MV-4-11 (cell line): Measurements from ENCODE around the gene BRINP3.
"Not testable (repeated sequence)": the region's sequence is repeated elsewhere in the genome, so short reads cannot be mapped to it uniquely, and the experiment has no call there.

ENCODE experiments used
- DNase-seq: peaks from one replicate; lab custom pipeline; 2025; lab: John Stamatoyannopoulos, UW

The BRINP3 gene

DNA sequence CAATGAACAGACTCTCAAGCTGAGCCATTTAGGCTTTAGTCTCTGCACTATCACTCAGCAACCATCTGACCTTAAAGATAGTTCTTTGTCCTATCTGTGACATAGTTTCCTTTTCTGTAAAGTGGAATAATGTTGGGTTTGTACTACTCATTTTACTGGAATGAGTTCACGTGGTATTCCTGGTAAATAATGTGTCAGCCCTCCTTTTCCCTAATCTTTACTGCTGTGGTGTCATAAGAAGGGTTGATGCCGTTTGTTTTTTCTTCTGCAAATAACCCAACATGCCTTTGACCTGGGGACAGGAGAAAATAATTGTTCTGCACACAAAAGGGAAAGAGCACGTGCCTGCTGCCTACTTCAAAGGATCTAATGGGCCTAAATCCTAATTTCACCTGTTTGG lies 297.8 kb downstream of the BRINP3 start:
- no peak for DNase-seq

DNA sequence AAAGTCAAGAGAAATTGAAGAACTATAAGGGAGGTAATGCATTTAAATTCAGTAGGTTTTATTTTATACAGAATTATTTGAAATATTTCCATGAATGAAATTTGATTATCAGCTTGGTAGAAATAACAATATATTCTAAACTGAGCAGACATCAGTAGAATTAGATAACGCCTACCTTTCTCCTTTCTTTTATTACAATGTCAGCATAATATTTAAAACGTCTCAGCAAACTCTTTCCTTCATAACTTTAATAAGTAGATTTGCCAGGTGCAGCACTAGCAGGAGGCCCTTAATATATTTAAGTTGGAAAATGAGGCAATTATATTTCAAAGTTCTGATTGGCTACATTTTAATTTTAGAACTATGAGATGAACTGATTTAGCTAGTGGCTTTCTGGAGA lies 298.8 kb downstream of the BRINP3 start:
- no peak for DNase-seq

DNA sequence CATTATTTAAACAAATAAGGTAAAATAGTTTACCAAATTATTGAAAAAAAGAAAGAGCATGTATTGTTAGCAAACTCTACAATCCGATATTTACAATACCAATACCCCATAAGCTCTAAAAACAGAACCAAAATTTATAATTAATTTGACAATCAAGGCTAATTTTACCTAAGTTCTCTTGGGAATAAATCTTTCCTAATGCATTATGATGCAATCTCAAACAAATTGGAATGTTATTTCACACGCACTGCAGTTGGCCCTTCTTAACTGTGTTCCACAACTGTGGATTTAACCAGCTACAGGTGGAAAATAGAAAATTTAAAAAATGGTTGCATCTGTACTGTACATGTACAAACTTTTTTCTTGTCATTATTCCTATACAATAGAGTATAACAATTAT lies 300.1 kb downstream of the BRINP3 start:
- DNase-seq = no peak

DNA sequence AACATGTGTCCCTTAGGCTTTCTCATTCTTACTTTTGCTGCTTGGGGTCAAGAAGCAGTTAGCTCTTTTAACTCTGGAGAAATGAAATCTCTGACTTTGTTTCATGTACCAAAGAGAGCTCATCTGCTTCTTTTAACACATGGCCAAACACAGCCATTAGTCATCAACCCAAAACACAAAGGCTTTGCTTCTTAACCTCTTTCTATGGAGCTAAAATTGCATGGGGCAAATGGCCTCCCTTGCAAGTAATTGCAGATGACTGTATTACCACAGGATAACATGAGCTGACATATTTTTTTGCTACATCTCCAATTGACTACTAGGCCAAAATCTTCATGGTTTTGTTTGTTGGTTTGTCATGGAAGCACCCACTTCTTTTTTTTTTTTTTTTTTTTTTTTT lies 300.9 kb downstream of the BRINP3 start:
- no peak for DNase-seq

DNA sequence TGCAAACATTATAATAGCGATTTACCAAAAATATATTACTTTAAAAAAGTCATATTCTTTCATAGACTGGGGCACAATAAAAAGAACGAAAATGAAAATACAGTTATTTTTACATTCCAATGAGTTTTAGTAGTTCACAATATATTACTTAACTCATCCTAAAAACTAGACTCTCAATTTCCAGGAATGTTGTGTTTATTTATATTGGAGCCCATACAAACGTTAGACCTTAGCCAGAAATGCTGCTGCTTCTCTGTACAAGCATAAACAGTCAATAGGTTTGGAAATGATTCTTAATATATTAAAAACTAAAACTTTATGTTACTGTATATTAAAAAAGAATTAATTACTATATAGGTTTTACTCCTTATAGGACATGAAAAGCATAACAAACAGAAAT lies 302.3 kb downstream of the BRINP3 start:
- DNase-seq = no peak

DNA sequence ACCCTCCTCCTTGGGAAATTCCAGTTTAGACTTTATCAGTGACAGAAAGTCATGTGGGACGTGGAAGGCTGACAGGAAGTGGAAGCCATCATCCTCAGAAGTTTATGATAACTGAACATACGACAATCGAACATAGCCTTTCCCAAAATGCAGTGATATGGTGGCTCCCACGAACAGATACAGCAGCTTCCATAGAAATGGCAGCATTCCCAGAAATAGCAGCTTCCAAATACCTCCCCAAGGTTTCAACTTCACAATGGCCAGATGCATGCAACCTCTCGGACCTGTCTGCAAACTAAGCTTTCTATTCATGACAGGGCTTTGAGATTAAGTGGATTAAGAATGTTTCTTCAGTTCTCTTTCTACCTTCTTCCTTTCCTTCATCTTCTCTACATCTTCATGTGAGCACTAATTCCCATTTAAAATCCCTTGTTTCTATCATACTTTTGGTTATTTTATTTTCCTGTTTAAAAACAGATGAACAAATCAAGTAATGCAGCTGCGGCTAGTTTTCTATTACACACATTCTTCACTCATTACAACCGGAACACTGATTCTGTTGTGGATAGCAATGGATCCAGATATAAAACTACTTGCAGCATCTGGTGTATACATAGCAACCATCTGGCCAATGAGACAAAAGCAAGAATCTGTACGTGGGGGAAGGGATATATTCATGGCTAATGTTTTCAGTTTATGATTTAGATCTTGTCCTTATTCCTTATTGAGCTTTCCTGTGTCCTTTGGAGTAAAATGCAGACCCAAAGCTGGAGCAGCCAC lies 304.8 kb downstream of the BRINP3 start:
- DNase-seq = no peak

DNA sequence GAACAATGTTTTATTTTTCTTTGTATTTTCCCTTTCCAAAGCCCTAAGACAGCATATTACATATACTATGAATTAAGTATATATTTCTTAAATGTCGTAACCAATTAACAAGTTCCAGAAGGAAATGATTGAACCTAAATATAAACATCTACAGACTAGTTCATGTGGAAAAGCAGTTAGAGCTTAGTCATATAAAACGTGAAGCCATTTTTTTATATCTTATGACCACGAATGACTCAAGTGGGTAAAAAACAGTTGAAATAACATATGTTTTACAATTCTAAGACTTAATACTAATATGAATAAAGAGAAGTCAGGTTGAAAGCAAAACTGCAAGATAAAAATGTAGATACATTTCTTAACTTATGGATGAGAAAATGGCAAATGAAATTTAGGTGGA lies 307.3 kb downstream of the BRINP3 start:
- DNase-seq = no peak

DNA sequence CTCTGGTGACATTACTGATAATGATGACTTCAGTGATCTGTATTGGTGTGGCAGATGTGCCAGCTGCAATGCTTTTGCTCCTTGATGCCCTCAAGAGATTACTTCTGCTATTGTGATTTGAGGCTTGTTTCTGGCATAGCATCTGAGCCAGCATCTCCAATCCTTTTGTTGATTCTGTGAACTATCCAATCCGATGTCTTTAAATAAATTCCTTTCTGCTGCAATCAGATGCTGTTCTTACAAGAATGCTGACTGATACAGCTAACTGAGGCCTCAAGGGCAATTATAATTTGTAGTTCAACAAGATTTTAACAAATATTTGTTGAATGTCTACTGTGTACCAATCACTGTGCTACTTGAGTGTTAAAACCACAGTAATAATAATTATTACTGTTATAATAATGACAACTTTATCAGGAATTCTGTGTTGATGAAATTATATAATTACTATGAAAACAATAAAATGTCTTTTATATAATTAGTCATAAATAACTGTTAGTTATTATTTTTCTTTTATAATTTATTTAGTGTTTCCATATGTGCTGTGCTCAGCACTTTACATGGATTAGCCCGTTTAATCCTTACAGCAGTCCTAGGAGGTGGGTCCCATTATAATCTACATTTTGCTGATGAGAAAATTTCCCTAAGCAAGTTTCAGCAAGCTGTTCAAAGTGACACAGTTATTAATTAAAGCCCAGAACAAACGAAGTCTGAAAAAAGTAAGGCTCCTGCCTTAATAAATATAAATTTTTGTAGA lies 308.2 kb downstream of the BRINP3 start:
- DNase-seq = no peak

DNA sequence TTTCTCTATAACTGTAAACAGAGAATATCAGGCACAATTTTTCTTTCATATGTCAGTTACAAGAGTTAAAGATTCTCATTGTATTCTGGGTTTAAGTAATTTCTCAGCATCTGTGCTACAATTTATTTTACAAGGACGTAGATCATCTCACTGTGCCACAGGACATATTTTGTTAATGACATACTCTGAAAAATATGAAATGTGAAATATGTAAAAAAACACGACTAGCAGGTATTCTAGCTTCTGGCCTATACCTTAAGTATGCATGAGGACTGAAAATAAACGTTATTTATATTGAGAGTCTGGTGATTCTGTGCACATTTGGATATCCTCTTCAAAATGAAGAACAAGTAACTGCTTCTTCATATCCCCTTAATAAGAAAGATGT lies 308.8 kb downstream of the BRINP3 start:
- DNase-seq = no peak

DNA sequence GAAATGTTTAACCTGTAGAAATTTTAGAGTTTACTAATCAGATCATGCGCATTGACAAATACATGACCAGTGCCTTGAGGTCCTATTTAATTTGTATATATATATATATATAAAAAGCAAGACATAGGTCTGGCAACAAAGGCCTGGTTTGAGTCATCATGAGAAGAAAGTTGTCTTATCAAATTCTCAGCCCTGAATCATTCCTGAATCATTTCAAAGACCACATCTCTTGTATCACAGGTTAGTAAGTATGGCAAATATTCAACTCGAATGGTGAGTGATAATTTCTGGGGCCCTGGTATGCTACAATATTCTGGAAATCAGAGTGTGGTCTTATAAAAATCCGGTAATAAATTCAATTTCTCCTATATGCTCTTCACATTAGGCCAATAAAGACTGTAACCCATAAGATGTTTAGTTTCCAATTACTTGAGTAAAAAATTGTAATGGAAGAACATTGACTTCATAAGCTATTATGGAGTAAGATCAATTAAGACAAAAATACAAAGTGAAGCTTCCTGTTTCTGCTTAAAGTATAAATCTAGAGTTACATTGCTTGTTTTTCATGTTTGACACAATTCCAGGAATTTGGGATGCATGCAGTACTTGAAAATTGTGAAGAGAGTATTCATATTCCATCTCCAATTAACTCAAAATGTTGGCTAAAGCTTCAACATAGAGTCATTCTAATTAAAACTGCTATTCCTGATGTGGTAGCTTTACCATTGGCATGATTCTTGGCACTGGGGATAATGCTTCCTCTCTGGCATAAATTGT lies 309.4 kb downstream of the BRINP3 start:
- no peak for DNase-seq

DNA sequence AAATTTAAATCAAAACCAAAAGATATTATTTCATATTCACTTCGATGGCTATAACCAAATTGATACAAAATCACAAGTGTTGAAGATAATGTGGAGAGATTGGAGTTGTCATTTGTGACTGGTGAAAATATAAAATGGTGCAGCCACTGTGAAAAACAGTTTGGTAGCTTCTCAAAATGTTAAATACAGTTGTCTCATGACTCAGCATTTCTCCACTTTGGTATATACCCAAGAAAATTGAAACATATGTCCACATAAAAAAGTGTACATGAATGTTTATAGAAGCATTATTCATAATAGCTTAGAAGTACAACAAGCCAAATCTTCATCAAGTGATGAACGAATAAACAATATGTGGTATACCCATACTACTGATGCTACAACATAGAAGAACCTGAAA lies 318.5 kb downstream of the BRINP3 start:
- no peak for DNase-seq

DNA sequence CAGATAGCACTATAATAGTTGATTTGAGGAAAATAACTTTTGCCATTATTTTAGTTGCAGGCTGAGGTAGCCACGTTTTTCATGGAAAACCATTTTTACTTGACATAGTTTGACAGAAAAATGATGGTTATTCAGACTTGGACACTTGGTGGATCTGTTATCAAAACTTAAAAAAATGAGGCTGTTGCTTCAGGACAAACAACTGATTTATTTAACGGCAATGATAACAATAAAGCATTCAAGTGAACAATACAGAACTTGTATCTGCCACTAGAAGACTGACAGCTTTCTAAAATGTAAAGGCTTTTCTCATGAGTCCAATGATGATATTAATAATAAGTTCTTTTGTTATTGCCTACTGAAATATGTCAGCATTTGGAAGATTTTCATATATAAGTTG lies 322.9 kb downstream of the BRINP3 start:
- DNase-seq = no peak

DNA sequence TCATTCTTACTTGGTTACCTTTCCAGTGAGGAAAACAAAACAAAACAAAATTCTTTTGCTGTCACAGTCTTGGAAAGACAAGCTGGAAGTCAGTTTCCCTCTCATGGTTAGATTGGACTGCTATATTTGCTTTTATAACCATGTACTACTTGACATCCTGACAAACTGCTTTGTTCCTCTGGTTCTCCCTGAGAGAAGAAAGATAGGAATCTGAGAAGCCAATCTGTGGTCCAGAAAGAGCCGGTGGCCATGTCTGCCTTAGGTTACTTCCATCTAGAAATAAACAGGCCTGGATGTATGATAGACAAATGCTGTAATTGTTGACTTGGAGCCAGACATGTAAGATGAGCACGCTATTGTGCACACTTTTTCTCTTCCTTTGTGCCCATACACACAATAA lies 330.0 kb downstream of the BRINP3 start:
- no peak for DNase-seq

DNA sequence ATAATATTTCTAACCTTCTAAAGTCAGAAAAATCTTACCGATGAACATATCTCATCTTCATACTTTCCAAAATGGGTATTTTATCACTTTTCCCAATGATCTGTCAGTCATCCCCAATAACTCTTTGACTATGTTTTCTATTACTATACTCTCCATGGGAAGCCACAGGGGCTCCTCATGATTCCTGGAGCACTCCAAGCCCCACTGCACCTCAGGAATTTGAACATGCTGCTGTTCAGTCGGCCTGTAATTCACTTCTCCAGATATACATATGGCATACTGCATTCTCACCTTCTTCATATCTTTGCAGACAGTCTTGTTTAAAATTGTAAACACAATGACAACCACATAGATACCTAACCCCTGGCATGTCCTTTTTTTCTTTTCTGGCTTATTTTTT lies 333.0 kb downstream of the BRINP3 start:
- no peak for DNase-seq

DNA sequence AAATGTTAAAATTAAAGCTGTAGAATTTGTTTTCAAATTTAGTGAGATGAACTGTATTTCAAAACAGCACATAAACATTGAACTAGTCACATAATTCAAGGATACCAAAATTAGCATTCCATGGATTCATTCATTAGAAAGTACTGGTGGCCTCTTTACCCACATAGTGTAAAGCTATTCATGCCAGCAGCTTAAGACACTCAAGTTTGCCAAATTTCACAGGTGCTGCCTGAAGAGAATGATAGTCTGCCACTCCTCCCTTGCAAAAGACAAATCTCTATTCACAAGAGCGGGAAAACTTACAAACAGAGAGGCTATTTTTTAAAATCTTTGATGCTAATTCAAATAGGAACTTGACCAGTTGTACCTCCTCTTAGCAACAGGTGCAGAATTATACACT lies 337.0 kb downstream of the BRINP3 start:
- no peak for DNase-seq

DNA sequence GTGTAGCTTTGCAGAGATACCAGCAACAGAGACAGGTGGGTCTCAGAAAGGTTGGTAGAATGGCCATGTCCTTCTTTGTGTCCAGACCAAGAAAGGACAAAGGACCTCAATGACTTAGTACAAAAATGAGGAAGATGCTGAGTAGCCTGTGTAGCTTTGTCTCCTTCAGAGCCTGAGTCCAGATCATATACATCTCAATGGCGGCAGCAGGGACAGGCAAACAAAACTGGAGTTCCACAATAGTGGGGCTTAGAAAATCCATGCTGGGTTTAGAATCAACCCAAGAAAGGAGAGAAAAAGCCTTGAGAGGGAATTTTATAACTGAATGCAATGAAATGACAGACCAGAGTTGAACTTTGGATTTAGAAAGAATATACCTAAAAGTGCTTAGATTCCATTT lies 339.0 kb downstream of the BRINP3 start:
- no peak for DNase-seq

DNA sequence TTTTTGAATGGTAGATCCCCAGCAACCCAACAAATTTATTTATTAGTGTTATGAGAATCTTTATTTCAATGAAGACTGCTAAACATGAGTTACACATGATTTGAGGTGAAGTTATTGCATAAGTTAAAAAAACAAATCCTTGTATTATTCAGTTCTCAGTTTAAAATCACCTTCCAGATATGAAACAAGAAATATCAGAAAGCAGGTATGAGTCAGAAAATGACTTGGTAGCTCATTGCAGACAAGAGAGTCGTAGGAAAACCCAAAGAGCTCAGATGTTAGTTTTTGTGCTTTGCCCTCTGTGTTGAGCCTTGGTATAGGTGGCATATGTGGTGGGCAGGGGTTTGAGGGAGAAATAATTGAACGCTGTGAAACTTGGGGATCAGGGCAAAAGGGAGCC lies 339.4 kb downstream of the BRINP3 start:
- DNase-seq = no peak

DNA sequence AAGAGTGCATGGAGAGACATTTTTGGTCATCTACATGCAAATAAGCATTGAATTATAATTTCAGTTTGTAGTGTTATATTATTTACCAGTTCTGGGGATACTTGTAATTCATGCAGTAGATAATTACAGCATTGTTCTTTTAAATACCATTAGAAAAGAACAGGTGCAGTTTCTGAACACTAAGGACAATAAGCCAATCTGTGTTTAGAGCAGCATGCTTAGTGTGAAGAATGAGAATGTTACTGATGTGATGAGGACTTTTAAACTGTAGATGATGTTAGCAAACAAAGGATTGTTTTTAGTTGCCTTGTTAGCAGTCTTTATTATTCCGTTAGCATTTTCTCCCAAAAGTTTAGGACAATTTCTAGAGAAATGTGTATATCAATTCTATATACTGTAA lies 348.3 kb downstream of the BRINP3 start:
- DNase-seq = no peak

DNA sequence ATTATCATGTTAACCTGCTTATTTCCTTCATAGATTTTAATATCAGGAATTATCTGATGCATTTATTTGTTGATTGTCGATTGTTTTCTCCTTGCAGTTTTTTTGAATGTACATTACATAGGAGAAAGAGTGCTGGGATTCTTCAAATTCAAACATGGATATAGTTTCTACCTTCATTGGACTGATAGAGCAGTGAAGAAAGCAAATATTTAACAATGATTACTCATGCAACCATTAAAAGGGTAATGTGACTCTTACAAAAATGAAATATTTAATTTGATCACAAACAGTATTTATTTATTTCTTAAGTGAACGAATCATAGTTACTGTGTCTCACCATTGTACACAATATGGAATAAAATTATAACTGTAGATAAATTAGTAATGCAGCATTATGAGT lies 350.9 kb downstream of the BRINP3 start:
- no peak for DNase-seq

DNA sequence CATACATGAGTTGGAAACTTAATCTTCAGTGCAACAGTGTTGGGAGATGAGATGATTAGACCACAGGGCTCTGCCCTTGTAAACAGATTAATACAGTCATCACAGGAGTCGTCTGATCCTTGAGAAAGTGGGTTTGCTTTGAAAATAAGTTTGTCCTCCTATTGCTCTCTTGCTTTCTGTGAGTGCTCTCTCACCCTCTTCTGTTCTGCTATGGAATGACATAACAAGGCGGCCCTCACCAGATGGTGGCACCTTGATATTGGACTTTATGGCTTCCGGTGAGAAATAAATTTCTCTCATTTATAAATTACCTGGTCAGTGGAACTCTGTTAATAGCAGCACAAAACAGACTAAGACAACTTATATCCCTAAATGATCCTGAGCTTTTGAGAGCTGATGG lies 353.6 kb downstream of the BRINP3 start:
- no peak for DNase-seq

DNA sequence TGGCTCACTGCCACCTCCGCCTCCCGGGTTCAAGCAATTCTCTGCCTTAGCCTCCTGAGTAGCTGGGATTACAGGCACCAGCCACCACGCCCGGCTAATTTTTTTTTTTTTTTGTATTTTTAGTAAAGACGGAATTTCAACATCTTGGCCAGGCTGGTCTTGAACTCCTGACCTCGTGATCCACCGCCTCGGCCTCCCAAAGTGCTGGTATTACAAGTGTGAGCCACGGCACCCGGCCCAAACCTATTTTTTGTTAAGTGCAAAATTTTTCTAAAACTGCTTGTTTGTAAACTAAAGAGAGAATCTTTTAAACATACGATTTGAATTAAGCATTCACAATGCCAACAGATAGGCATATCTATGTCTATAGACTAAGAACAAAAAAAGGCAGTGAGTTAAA lies 357.1 kb downstream of the BRINP3 start:
- not testable (repeated sequence) for DNase-seq

DNA sequence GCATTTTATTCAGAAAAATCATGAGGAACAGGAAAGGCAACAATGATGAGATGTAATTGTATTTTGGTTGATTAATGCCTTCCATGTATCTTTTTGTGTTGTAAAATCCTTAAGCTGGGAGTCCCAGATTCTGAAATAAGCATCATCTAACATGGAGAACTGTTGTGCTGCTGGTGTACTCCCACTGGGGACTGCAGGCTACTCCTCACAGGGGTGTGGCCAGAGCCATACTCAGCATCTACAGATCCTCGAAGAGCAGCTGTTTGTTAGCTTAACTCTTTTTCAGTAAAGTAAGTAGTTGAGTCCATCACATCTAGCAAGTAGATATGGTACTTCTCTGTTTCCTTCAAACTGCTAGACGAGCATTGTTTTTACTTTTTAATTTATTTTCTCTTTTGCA lies 358.0 kb downstream of the BRINP3 start:
- DNase-seq = no peak

DNA sequence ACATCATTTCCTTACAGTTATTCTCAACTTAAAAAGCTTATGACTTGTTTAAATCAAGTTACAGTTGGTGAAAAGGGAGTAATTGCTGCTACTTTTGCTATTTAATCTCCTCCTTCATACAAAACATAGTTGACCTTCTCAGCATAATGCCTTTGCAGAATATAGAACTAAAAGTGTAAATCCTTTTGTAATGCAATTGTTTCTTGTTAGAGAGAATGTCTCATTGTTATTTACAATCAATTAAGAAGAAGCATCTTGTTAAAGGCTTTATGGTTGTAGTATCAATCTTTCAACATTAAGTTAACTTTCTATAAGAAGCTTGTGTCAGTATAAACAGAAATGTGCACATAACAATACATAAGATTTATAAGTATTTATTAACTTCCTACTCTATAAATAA lies 360.7 kb downstream of the BRINP3 start:
- DNase-seq = no peak
